ENCODE measurements around the gene ASB15.

GRCh38 chr7:123562121-123562520 lies 39.5 kb upstream of the ASB15 start:
- TF ChIP-seq SIN3A (IDR thresholded peaks at IDR 0.05; ENCODE audit: borderline replicate concordance, insufficient read depth, low read length) (no peak), POLR2AphosphoS5 (IDR thresholded peaks at IDR 0.05; ENCODE audit: low read depth, low read length) (no peak)

Measured in PFSK-1 (cell line).